Mesothelial cell of epicardium (in vitro differentiated cells): ENCODE measurements around the gene CPNE6. TPM values are rescaled to one million over a fixed set of nuclear protein-coding genes. Genes with fewer than 3 reads are reported as not detected.
A peak's percentile ranks its signal among the peaks of the same experiment; 100 is the strongest.

Experiments used
- DNase-seq, 2 experiments: peaks; one replicate each; pipeline ENCODE4 v3.0.0; 2021; ENCODE audit warnings: low spot score in 2 of 2; ENCODE audit not compliant: unreplicated experiment in 2 of 2
- H3K27ac Mint-ChIP-seq: 2 replicates; pipeline ENCODE4 v1.8.0; 2021; ENCODE audit warnings: mixed read lengths
- H3K27me3 Mint-ChIP-seq: 2 replicates; pipeline ENCODE4 v1.8.0; 2021; ENCODE audit warnings: low read depth, mixed read lengths
- H3K36me3 Mint-ChIP-seq: 2 replicates; pipeline ENCODE4 v1.8.0; 2021; ENCODE audit warnings: mixed read lengths
- H3K4me1 Mint-ChIP-seq: 2 replicates; pipeline ENCODE4 v1.8.0; 2021; ENCODE audit warnings: mixed read lengths
- H3K4me3 Mint-ChIP-seq: 2 replicates; pipeline ENCODE4 v1.8.0; 2021; ENCODE audit warnings: mild to moderate bottlenecking, moderate library complexity, mixed read lengths
- H3K9me3 Mint-ChIP-seq: 2 replicates; pipeline ENCODE4 v1.8.0; 2021; ENCODE audit warnings: mixed read lengths
- CTCF ChIP-seq: fragments of 200-600 bp; sonication (generic); IDR thresholded peaks from one replicate; pipeline ENCODE4 v1.5.0; 2021; ENCODE audit warnings: antibody characterized with exemption; ENCODE audit not compliant: unreplicated experiment
- total RNA-seq: library from RNA; stranded (reverse); gene quantifications from 3 replicates; pipeline ENCODE4 v1.2.1, GENCODE V29; 2021

The CPNE6 gene
- total RNA-seq, 1 donor from 2014 or later, result not detected

GRCh38 chr14:24086193-24086955 is 15.0 kb downstream of the CPNE6 start:
- Mint-ChIP-seq H3K27ac (no peak overlapping the region), H3K36me3 (no peaks in the 10 kb centered on the region), H3K4me1 (peaks cover 10% of the 10 kb centered on the region), H3K9me3 (no peaks in the 10 kb centered on the region), H3K27me3 (peaks cover 13% of the 10 kb centered on the region), H3K4me3 (no peak overlapping the region)
- no peak for DNase-seq
- no peak for TF ChIP-seq CTCF

DNA sequence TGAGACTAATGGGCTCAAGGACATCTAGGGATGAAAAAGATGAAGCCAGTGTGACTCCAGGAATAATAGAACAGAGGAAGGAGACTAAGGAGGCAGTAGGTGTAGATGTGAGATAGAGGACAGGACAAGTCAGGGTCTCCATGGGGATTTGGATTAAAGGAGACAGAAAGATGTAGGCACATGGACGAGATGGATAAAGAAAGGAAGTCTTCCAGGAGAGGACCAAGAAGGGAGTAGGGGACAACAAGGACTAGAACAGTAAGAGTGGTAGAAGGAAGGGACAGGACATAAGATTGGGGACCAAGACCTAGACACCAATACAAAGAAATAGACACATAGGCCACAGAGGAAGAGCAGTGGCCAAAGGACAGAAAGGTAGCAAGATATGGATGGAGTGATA is 15.6 kb downstream of the CPNE6 start:
- no peak for TF ChIP-seq CTCF
- Mint-ChIP-seq H3K4me1 (peaks cover 7% of the 10 kb centered on the region), H3K4me3 (no peak overlapping the region), H3K36me3 (no peaks in the 10 kb centered on the region), H3K27ac (no peak overlapping the region), H3K27me3 (peaks cover 10% of the 10 kb centered on the region), H3K9me3 (no peaks in the 10 kb centered on the region)
- no peak for DNase-seq

- H3K4me1 Mint-ChIP-seq, result peaks cover 3% of the 10 kb centered on the region
- DNase-seq, result no peak
- no peak for TF ChIP-seq CTCF
- H3K27me3 Mint-ChIP-seq, result peaks cover 3% of the 10 kb centered on the region
- no peaks in the 10 kb centered on the region for H3K9me3 Mint-ChIP-seq
- no peak overlapping the region for H3K27ac Mint-ChIP-seq
- no peak overlapping the region for H3K4me3 Mint-ChIP-seq
- no peaks in the 10 kb centered on the region for H3K36me3 Mint-ChIP-seq
These were observed 16.7 kb downstream of the CPNE6 start for GRCh38 chr14:24088095-24088494.

GRCh38 chr14:24089890-24090289 is 18.5 kb downstream of the CPNE6 start:
- TF ChIP-seq CTCF, result no peak
- DNase-seq, result no peak
- H3K9me3 Mint-ChIP-seq, result no peaks in the 10 kb centered on the region
- H3K27ac Mint-ChIP-seq, result no peak overlapping the region
- no peaks in the 10 kb centered on the region for H3K36me3 Mint-ChIP-seq
- peaks cover 12% of the 10 kb centered on the region for H3K4me1 Mint-ChIP-seq
- H3K4me3 Mint-ChIP-seq, result no peak overlapping the region
- no peaks in the 10 kb centered on the region for H3K27me3 Mint-ChIP-seq

- Mint-ChIP-seq H3K9me3 (no peaks in the 10 kb centered on the region), H3K4me1 (peaks cover 22% of the 10 kb centered on the region), H3K4me3 (peak overlapping the region; percentile 81), H3K27ac (no peak overlapping the region), H3K36me3 (no peaks in the 10 kb centered on the region), H3K27me3 (no peaks in the 10 kb centered on the region)
- no peak for DNase-seq
- TF ChIP-seq CTCF, result no peak
These were observed 20.7 kb downstream of the CPNE6 start for GRCh38 chr14:24092110-24092504.
